Inferior parietal cortex (tissue), 1 donor: ENCODE results near the gene LGALS3BP.
A peak's percentile ranks its signal among the peaks of the same experiment; 100 is the strongest.

Source experiments
- DNase-seq: peaks from one replicate; pipeline ENCODE4 v3.0.0-alpha.2; 2016; ENCODE audit errors: extremely low spot score

Gene LGALS3BP

DNA sequence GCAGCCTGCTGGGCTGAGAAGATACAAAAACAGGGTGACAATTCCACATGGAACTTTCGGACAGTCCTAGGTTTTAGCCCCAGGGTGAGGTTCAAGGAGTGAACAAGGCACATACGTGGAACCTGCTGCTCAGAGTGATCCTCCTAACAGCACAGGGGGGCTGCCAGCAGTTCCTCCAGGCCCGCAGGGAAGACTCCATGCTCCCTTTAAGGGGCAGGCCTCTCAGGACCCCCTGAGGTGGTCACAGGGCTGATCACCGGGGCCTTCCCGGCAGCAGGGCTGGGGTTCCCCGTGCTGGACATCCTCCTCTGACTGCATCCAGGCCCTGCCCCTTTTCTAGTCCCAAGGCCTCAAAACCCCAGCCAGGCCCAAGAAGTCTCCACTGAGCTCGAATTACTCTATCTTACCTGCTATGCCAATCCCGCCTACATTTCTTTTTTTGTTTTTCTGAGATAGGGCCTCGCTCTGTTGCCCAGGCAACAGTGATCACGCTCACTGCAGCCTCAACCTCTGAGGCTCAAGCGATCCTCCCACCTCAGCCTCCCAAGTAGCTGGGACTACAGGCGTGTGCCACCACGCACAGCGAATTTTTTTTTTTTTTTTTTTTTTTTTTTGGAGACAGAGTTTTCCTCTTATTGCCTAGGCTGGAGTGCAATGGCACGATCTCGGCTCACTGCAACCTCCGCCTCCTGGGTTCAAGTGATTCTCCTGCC, 19.5 kb upstream of the LGALS3BP start:
- no peak for DNase-seq

DNA sequence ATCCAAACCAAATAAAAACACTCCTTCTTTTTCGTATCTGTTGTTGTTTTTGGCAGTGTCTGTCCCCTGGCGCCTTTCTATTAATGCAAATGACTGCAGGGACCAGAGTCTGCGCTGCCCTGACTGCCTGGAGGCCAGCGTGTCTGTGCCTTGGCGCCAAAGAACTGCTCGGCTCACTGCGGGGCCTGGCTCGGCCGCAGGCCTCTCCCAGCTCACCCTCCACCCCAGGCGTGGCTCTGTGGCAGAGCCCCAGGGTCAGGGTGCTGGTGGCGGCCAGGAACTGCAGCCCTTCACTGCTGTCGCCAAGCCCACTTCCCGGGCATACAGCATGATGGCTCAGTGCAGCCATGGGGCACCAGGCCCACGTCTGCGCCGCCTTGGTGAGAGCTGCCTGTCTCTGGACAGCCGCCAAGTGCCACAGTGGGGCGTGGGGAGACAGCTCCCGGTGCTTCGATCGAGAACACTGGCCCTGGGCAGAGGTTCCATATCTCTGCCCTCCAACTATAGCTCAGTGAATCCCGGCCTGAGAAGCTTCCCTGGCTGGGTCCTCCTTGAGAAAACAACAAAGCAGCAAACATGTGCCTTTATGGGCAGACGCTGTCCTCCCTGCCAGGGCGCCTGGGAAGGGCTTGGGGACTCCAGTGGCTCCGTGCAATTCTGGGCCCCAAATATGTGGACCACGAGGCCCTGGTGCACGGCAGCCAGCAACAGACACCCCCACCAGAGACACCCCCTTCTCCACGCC, 18.8 kb upstream of the LGALS3BP start:
- no peak for DNase-seq

DNA sequence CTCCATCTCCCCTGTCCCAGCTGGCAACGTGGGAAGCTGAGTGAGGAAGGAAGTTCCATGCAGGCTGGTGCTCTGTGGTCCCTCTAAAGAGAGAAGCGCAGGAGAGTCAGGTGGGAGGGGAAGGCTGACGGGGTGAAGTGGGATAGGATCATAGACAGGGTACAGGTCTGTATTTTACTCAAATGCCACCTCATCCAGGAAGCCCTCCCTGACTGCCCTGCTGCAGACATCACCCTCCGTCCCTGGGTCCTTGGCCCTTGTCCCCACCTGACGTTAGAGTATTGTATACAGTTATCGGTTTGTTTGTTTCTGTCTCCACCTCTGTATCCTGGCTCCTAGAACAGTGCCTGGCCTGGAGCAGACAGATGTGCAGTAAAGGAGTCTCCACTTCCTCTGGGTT, 18.2 kb upstream of the LGALS3BP start:
- no peak for DNase-seq

DNA sequence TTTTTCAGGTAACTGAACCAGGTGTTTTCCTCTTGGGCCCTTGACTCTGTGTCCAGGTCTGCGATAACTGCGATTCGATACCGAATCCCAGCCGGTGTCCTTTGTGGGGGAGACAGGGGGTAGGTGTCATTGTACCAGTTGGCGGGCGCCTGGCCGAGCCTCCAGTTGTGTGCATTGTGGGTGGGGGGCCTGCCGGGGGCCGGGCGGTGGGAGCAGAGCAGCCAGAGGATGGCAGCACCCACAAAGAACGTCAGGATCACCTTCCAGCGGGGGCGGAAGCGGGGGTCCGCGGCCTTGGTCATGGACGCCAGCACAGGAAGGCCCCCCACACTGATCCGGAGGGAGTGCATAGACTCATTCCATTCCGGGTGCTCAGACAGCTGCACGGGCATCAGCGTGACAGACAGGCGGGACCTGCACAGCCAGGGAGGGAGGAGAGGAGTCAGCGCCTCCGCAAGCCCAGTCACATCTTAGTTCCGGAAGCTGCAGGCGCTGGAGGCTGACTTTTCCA, 17.6 kb upstream of the LGALS3BP start:
- no peak for DNase-seq

DNA sequence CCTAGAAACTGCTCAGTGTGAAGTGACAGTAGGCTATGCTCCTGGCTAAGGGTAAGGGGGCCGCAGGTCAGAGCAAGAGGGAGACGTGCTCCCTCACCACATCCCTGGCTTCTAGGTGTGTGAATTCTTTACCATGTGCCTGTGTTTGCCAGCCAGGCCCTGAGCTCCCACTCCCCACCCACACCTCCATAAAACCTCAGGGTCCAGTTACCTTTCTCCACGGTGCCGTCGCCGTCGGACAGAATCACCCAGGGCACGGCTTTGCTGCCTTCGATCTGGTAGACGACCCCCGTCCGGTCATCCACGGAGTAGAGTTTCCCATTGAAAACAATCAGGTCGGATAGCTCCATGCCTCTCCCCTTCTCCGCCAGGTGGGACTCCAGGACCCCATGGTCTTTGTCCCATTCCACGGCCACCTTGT, 17.1 kb upstream of the LGALS3BP start:
- DNase-seq, result no peak

DNA sequence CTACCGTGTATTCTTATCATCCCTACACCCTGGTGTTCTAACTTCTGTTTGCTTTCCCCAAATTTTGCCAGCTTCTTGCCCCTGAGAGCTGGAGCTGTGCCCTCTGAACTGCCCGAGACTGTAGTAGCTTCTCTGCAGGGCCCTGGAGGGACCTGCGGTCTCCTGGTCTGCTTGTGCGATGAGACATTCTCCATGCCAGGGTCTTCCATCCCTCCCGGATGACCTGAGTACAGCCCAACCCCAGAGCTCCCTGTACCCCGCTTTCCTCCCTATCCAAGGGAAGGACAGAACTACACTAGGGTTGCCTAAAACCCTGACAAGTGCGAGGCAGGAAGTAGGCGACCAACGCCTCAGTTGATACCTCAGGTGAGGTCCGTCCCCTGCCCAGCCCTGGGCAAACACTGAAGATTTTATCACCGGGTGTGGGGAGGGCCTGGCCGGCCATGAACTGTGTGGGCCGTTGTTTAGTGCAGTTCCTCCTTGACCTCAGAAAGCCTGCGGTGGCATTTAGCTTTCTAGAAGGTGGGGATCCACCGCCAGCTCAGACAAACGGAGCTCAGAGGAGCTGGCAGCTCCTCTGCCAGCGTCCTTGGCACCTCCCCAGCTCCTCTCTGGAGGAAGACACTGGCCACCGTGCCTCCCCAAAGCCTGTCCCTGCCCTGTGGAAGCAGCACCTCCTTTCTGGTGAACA, 16.2 kb upstream of the LGALS3BP start:
- no peak for DNase-seq

DNA sequence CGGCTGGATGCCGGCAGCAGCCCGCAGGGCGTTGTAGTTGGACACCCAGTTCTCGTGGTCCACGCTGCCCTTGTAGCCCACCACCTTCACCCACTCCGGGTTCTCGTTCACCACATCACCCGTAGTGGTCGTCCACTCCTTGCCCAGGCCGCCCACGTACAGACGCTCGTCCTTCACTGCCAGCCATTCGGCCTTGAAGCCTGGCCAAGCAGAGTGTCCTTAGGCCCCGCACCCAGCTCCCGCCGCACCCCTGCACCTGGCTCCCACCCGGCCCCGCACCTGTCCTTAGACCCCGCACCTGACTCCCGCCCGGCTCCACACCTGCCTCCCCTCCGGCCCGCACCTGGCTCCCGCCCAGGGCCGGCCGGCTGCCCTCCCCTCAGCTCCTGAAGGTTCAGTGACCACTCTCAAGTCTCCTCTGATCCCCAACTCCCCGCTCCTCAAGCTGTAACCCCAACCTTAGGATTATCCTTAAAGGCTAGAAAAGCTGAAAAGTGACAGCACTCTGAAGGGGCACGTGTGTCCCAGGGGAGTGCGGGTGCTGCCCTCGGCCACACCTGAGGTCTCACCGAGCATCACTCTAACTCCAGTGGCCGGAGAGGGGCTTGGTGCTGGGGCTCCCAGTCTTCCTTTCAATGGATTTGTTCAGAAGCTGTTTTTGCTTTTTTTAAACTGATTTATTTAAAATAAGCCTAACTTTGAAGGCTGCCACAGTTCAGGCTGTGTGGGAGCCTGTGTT, 15.5 kb upstream of the LGALS3BP start:
- DNase-seq, result no peak

DNA sequence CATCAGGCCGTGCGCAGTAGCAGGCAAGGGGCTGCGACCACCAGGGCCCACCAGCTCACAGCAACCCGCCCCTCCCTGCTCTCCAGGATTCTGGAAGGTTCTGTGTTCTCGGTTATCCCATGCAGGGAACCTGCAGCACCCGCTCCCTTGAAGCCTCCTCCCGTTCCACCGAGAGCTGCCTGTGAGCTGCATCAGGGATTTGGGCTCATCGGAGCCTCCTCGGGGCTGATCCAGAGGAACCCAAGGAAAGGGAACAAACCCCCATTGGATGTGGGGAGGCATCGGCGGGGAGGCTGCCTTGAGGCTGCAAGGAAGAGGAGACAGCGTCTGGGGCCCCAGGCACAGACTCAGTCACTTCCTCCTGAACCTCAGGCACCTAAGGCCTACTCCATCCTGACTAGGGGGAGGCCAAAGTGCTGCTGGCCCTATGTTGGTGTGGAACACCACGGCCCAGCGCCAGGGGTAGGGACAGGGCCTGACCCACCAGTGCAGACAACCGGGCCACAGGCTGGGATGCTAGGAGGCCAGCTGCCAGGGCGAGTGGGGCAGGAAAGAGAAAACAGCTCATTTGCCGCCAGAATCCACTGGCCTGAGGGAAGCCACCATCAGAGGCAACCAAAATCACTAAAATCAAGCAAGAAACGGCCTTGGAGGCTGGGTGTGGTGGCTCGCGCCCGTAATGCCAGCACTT, 14.4 kb upstream of the LGALS3BP start:
- DNase-seq, result no peak

DNA sequence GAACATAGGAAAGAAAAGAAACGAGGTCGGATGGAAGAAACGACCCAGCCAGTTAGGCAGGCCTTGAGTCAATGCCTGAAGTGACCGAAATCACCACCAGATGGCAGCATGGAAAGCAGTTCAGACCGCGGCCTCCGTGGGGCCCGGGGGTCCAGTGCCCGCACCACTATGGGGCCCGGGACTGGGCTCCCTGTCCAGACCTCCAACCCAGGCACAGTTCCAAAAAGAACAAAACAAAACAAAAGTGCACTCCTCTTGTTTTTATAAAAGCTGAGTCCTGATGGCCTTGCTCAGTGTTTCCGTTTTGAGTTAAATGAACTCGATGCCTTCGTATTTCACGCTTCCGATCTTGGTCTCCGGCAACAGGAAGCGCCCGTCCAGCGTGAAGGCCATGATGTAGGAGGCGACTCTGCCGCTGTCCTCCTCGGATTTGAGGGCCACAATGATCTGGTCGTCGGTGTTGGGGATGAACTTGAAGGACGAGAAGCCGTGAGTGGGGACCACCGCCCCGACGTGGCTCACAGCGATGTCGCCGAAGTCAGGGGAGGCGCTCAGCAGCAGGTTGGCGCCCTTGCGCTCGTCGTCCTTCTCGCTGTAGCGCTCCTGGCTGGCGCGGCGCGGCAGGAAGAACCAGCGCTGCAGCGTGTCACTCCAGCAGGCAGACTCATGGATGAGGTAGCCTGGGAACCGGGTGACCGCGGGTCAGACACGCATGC, 13.7 kb upstream of the LGALS3BP start:
- DNase-seq, result peak; percentile 68

DNA sequence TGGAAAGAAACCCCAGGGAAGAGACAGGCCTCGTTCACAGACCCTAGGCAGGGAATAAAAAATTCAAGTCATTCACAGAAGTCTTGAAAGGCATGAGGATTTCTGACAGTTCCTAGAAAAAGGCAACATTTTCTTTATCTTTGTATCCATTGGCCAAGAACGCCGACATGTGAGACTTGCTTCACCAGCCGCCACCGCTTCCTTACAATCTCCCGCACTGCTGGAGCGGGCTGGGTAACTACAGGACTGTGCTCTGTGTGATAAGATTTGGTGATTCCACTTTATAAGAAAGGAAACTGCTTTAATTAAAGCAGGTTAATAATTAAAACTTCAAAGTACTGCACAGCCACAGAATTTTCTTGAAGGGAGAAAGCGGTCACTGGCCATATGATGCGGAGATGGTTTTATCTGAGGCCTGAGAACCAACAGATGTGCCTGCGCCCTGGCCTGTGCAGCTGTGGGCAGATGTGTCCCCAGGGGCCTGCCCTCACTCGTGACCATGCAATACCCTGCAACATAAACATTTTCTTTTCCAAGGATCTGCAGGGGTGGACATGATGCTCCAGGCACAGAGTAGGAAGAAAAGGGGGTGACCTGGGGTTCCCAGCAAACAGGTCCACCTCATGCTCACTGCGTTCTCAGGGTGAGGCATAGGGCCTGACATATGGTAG, 13.0 kb upstream of the LGALS3BP start:
- DNase-seq, result no peak

DNA sequence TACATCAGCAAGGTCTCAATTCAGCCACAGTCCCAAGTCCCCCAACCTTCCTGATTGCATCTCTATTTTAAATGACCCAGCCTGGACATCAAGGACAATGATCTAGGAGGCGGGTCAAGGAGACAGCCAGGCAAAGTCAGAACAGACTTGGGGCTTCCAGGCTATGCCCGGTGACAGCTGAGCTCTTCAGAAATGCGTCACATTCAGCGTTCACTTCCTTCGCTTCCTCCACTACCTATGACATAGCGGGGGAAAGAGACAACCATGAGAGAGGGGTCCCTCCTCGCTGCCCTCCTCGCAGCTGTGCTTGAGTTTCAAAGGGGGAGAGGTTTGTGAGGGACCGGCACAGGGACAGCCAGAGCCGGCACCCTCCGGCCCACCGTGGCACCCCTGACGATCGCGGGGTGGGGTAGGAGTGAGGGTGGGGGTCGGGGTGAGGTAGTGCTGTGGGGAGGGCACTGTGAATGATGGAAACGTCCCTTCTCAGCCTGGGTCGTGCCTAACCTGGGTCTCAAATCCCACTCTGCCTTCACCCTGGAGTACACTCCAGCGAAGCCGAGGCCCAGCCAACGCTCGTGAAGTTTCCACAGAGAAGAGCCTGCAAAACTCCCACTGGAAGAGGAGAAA, 12.3 kb upstream of the LGALS3BP start:
- DNase-seq, result no peak

DNA sequence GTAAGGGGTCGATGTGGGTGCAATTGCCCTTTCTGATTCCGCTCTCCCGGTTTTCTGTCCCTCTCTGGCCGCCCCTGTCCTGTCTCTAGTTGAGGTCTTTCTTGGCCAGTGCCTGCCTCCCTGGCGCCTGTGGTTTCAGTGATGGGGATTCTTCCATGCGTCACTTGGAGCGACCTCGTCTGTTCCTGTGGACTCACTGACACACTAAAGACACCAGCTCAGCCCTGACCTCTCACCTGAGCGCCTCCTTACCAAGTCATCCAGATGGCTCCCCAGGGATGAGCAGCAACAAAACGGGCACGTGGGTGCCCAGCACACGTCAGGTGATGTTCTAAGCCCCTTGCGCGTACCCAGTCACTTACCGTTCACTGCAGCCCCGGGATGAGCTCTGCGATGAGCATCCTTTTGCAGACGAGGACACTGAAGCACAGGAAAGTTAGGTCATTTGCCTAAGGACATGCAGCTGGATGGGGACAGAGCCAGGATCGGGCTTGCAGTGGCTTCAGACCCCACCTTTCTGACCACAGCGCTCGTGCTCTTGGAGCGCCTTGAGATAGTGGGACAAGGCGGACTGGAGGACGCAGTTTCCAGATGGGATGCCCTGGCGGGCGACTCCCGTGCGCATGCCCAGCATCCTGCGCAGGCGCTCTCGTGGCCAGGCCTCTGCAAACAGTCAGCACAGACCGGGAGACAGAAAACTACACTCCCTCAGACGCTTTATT, 11.5 kb upstream of the LGALS3BP start:
- no peak for DNase-seq

DNA sequence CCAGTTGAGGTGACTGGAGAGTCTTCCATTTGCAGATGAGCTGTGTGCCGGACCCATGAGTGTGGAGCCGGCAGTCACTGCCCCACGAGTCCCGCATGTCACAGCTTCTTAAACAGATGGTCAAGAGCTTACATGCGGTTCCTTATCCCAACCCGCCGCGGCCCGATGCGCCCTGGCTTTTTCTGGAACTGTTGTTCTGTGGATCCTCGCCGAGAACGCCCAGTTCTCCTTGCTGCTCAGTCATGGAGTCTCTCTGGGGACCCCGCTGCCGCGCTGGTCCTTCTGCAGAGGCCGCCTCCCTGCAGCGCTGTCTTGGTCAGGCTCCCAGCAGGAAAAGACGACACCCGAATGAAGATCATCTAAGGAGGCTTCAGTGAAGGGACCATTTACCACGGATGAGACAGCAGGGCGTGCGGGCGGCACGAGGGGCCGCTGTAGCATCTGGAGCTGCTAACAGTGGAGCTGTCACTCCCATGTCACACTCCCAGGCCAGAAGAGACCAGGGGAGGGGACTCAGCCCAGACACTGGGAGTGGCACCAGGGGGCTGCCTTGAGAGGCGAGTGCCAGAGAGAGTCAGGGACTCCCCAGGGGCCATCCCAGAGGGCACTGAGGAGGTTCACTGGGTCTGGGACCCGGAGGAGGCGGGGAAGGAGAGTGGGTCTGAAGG, 10.8 kb upstream of the LGALS3BP start:
- DNase-seq, result no peak

DNA sequence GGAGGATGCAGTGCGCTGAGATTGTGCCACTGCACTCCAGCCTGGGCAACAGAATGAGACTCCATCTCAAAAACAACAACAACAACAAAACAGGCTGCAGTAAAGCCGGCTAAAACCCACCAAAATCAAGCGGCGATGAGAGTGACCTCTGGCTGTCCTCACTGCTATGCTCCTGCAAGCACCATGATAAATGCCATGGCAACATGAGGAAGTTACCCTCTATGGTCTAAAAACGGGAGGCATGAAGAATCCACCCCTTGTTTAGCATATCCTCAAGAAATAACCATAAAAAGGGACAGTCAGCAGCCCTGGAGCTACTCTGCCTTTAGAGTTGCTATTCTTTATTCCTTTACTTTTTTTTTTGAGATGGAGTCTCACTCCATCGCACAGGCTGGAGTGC, 8.4 kb upstream of the LGALS3BP start:
- DNase-seq, result no peak

DNA sequence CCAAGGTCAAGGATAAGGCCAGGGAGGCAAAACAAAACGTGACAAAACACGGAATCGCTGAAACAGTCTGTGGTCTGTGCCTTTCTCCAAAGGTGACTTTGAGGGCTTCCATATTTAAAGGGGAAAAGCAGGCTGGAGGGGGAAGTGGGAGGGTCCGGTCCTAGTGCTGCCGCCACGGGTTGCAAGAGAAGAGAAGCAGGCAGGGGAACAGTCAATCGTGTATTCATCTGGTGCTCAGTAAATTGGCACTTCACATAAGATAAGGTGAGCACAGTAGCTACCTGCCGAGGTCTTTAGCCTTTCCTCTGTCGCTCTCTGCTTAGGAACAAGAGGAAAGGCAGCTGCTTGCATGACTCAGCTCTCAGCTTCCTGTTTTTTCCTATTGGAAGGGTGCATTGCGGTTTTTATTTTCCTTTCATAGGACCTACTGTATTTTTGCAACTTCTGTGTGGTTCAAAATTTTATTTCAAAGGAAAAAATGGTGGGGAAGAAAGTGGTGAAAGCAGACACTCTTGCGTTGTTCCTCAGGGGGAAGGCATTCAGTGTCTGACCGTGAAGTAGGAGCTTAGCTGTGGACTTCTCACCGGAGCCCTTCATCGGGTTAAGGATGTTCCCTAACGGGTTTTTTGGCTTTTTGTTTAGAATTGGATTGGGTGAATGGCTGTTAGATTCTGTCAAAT, 7.1 kb upstream of the LGALS3BP start:
- peak; percentile 24 for DNase-seq

DNA sequence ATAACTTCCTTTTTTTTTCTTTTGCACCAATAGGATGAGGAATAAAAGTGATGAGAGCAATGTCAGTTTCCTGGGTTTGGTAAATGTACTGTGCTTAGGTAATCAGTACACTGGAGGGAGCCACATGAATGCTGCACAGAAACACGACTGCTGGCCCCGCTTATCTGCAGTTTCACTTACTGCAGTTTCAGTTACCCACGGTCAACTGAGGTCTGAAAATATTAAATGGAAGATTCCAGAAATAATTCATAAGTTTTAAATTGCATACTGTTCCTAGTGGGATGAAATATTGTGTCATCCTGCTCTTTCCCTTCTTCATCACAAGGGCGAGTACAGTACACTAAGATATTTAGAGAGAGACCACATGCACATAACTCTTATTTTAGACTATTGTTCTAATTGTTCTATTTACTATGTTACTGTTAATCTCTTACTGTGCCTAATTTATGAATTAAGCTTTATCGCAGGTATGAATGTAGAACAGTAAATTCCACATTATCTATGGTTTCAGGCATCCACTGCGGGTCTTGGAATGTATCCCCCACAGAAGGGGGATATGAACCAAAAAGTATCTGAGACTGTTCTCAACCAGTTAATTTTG, 6.4 kb upstream of the LGALS3BP start:
- no peak for DNase-seq

DNA sequence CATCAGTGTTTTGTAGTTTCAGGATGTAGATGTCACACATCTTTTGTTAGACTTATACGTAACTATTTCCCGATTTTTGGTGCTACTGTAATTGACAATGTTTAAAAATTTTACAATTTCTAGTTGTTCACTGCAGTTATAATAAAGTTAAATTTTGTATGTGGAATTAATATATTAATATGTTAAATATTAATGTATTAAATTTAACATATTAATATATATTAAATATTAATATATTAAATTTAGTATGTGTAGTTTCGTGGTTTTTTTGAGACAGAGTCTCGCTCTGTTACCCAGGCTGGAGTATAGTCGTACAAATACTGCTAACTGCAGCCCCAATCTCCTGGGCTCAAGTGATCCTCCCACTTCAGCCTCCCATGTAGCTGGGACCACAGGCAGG, 5.7 kb upstream of the LGALS3BP start:
- no peak for DNase-seq
